Osteoblast (primary cell): ENCODE measurements around the gene TBC1D7. TPM values are rescaled to one million over a fixed set of nuclear protein-coding genes. Genes with fewer than 3 reads are reported as not detected.

Experiments
- DNase-seq: peaks from one replicate; pipeline ENCODE4 v3.0.0; 2011; ENCODE audit warnings: low spot score, mixed read lengths; ENCODE audit not compliant: insufficient read length; ENCODE audit errors: missing footprints
- H2AFZ ChIP-seq: 2 replicates; pipeline ENCODE4 v1.6.0; 2011; ENCODE audit warnings: mild to moderate bottlenecking, low read length
- H3K27ac ChIP-seq: 2 replicates; pipeline ENCODE4 v1.5.1; 2011; ENCODE audit warnings: mild to moderate bottlenecking, low read depth, low read length, moderate library complexity
- H3K27me3 ChIP-seq: 2 replicates; pipeline ENCODE4 v1.6.0; 2012; ENCODE audit warnings: mild to moderate bottlenecking, control low read depth, inconsistent platforms, low read length, moderate library complexity; ENCODE audit not compliant: insufficient read depth
- H3K36me3 ChIP-seq: 2 replicates; pipeline ENCODE4 v1.5.1; 2011; ENCODE audit warnings: mild to moderate bottlenecking, low read length, control low read depth, moderate library complexity; ENCODE audit not compliant: insufficient read depth
- H3K4me1 ChIP-seq: 2 replicates; pipeline ENCODE4 v1.5.1; 2011; ENCODE audit warnings: mild to moderate bottlenecking, low read length, control low read depth, moderate library complexity; ENCODE audit not compliant: insufficient read depth
- H3K4me2 ChIP-seq: 2 replicates; pipeline ENCODE4 v1.6.0; 2011; ENCODE audit warnings: mild to moderate bottlenecking, low read length; ENCODE audit not compliant: insufficient read depth
- H3K4me3 ChIP-seq: fragments of 200-600 bp; sonication (generic); 3 replicates; pipeline ENCODE4 v1.5.1; 2012; ENCODE audit warnings: mild to moderate bottlenecking, low read length, inconsistent platforms; ENCODE audit not compliant: insufficient read depth
- H3K79me2 ChIP-seq: 2 replicates; pipeline ENCODE4 v1.6.0; 2012; ENCODE audit warnings: mild to moderate bottlenecking, low read length, control low read depth, inconsistent platforms; ENCODE audit not compliant: insufficient read depth
- H3K9me3 ChIP-seq: 2 replicates; pipeline ENCODE4 v1.5.1; 2011; ENCODE audit warnings: low read depth, low read length, control low read depth
- H4K20me1 ChIP-seq: 2 replicates; pipeline ENCODE4 v1.6.0; 2012; ENCODE audit warnings: mild to moderate bottlenecking, low read length, control low read depth; ENCODE audit not compliant: insufficient read depth
- total RNA-seq: library from RNA; depleted of rRNA; stranded (reverse); fragments of >200 nt; gene quantifications from 2 replicates; pipeline ENCODE4 v1.2.3, GENCODE V29; 2012
- TF ChIP-seq, protein P1 (sequence below): IDR thresholded peaks from 2 replicates; pipeline ENCODE4 v1.5.1; 2011; ENCODE audit warnings: mild to moderate bottlenecking, low read depth, low read length, moderate library complexity; ENCODE audit errors: extremely low read depth

Gene TBC1D7
- total RNA-seq, 1 donor, result 18.8 TPM

DNA sequence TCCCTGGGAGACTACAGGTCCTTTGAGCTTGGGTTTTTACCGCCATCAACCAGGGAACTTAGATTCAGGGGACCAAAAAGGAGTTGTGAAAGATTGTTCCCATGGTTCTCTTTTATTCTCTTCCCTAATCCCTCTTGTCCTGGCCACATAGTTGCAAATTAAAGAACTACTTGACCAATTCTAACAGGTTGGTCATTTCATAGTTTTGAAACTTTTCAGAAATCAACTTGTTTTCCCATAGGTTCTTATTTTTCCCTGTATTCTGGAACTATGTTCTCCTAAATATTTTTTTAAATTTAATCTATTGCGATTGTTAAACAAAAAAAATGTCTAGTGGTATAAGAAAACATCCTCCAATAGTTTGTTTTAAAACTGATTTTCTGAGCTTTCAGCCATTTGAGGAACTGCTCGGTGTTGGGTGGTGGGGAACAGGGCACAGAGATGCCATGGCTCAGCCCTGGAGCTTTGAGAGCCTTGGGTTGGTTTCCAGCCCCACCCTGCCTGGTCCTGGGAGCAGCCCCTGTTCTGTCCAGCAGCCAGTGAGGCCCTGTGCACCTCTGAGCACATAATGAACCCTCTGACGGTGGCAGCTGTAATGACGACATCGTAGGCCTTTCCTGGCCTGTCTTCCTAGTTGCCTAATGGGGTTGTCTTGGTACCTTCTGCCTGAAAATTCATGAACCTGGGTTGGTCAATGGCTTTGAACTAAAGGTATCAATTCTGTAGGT lies 53.5 kb downstream of the TBC1D7 start:
- H3K79me2 ChIP-seq, result no peaks in the 10 kb centered on the region
- TF ChIP-seq, protein P1, sequence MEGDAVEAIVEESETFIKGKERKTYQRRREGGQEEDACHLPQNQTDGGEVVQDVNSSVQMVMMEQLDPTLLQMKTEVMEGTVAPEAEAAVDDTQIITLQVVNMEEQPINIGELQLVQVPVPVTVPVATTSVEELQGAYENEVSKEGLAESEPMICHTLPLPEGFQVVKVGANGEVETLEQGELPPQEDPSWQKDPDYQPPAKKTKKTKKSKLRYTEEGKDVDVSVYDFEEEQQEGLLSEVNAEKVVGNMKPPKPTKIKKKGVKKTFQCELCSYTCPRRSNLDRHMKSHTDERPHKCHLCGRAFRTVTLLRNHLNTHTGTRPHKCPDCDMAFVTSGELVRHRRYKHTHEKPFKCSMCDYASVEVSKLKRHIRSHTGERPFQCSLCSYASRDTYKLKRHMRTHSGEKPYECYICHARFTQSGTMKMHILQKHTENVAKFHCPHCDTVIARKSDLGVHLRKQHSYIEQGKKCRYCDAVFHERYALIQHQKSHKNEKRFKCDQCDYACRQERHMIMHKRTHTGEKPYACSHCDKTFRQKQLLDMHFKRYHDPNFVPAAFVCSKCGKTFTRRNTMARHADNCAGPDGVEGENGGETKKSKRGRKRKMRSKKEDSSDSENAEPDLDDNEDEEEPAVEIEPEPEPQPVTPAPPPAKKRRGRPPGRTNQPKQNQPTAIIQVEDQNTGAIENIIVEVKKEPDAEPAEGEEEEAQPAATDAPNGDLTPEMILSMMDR, result no peak
- no peak overlapping the region for H3K27ac ChIP-seq
- H3K27me3 ChIP-seq, result no peaks in the 10 kb centered on the region
- H3K4me3 ChIP-seq, result no peak overlapping the region
- H3K36me3 ChIP-seq, result no peaks in the 10 kb centered on the region
- no peaks in the 10 kb centered on the region for H4K20me1 ChIP-seq
- H3K9me3 ChIP-seq, result no peaks in the 10 kb centered on the region
- no peak overlapping the region for H2AFZ ChIP-seq
- H3K4me1 ChIP-seq, result no peaks in the 10 kb centered on the region
- no peak for DNase-seq
- H3K4me2 ChIP-seq, result no peak overlapping the region

DNA sequence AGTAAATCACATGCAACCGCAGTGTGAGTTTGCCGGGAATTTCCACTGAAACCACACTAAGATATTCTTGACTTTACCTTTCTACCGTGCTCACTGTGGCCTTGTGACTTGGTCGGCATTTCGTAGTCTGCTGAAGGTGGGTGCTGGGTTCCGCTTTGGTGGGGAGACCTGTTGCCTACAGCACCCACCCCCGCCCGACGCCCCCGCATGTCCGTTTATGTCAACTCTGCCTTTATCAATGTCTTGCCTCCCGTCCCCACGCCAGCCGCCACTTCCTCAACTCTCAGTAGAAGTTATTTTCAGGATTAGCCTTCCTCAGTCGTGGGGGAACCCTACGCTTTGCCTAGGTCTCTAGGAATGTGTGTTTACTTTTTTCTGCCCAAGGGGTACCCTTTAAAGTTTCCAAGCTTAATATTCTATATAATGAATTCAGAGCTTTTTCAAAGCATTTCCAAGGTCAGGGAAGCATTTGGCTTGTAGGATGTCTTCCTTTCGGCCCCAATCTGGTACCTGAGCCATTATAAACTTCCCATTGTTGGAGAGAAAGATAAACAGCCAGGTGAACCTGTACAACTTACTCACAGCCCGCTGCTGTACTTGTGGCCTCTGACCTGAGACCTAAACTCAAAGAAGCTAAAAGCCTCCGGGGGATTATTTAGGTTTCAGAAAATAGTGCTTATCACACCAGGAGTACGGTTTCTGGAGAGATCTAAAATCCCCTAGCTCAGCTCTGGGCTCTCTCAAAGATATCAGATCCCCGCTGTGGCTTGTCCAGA lies 54.2 kb downstream of the TBC1D7 start:
- no peaks in the 10 kb centered on the region for H3K36me3 ChIP-seq
- H3K27ac ChIP-seq, result no peak overlapping the region
- H3K79me2 ChIP-seq, result no peaks in the 10 kb centered on the region
- no peaks in the 10 kb centered on the region for H3K27me3 ChIP-seq
- no peak overlapping the region for H3K4me2 ChIP-seq
- no peak overlapping the region for H3K4me3 ChIP-seq
- H3K4me1 ChIP-seq, result no peaks in the 10 kb centered on the region
- no peaks in the 10 kb centered on the region for H4K20me1 ChIP-seq
- H3K9me3 ChIP-seq, result no peaks in the 10 kb centered on the region
- TF ChIP-seq, protein P1, result no peak
- H2AFZ ChIP-seq, result no peak overlapping the region
- no peak for DNase-seq

DNA sequence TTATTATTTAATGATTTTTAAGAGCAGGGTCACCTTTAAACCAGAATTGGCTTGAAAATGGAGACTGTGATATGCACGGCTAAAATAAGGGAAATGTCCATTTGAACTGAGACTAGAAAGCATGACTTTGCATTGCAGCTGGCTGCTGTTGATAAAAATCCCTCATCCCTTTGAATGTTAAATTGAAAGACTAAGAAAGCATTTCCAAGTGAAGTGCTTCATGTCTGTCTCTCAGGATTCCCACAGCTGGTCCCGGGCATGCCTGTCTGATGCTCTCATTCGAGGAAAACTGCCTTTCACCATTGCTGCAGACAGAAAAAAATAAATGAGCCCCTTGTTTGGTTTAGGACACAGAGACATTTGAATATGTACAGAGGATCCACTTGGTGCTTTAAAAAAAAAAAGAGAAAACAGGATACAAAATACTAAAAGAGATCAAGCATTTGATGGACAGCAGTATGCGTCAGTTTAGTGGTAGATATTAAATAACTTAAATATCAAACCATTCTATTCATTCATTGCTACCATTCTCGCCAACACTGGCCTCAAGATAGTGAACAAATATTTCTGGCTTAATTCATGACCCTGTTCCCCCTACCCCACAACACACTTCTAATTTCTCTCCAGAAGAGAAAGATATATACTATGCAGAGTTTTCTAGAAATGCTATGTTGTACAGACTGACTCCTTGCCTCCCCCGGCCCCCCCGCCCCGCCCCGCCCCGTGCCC lies 55.0 kb downstream of the TBC1D7 start:
- H3K79me2 ChIP-seq, result no peaks in the 10 kb centered on the region
- DNase-seq, result no peak
- no peaks in the 10 kb centered on the region for H4K20me1 ChIP-seq
- H3K27me3 ChIP-seq, result no peaks in the 10 kb centered on the region
- H2AFZ ChIP-seq, result no peak overlapping the region
- TF ChIP-seq, protein P1, result no peak
- no peak overlapping the region for H3K4me3 ChIP-seq
- no peaks in the 10 kb centered on the region for H3K4me1 ChIP-seq
- H3K36me3 ChIP-seq, result no peaks in the 10 kb centered on the region
- no peak overlapping the region for H3K4me2 ChIP-seq
- no peak overlapping the region for H3K27ac ChIP-seq
- H3K9me3 ChIP-seq, result no peaks in the 10 kb centered on the region
